C4-2B (cell line): ENCODE results near the gene KRT7.

Experiments
- CTCF ChIP-seq: fragments of 450-650 bp; conservative IDR thresholded peaks from 2 replicates; pipeline ENCODE4 v1.5.1; 2017; ENCODE audit warnings: mild to moderate bottlenecking
- ZFX ChIP-seq: fragments of 450-650 bp; IDR thresholded peaks from 2 replicates; pipeline ENCODE4 v1.6.1; 2017

- TF ChIP-seq CTCF (no peak), ZFX (no peak)
Observed at GRCh38 chr12:52205612-52206303, 27.3 kb upstream of the KRT7 start.
